HepG2 (cell line): ENCODE data around the gene ARHGAP22. TPM values are rescaled to one million over a fixed set of nuclear protein-coding genes. Genes with fewer than 3 reads are reported as not detected.

Experiments
- ATAC-seq: fragments of 200-7000 bp; cut with Tn5 transposase; 3 replicates; pipeline ENCODE4 v1.9.1; 2020; ENCODE audit warnings: mild to moderate bottlenecking, moderate library complexity
- BruUV-seq: library from RNA; stranded (reverse); fragments of 400-500 nt; replicated peaks from 2 replicates; lab custom pipeline; 2021; lab: Mats Ljungman, UMichigan
- CTCF ChIA-PET: fragments of 300-600 bp; formaldehyde crosslinking; extraction: SDS; loops from one replicate; lab custom pipeline; 2021; ENCODE audit warnings: low total read pairs, inconsistent platforms, low intra/inter-chr PET ratio; lab: Yijun Ruan, JAX
- POLR2A ChIA-PET: fragments of 350-600 bp; sonication (Branson Sonifier 250); formaldehyde crosslinking; loops from one replicate; lab custom pipeline; 2020; ENCODE audit warnings: antibody characterized with exemption, inconsistent platforms; lab: Yijun Ruan, JAX
- DNase-seq: peaks from one replicate; pipeline ENCODE4 v3.0.0-alpha.2; 2015; ENCODE audit warnings: low spot score
- FAIRE-seq: peaks from 3 replicates; lab custom pipeline; 2011; peaks lifted over from hg19 to GRCh38; lab: Jason Lieb, UNC
- H2AFZ ChIP-seq: one replicate; pipeline ENCODE4 v1.6.1; 2011; ENCODE audit warnings: low read length, inconsistent platforms
- H3K27ac ChIP-seq: fragments of 300-600 bp; 3 replicates; pipeline ENCODE4 v1.8.0; 2011; ENCODE audit warnings: mixed run types, mild to moderate bottlenecking, mixed read lengths, low read length, inconsistent platforms; ENCODE audit not compliant: insufficient read depth; ENCODE audit errors: extremely low read length
- H3K27me3 ChIP-seq, 2 experiments: fragments of 200-600 bp in 1 of 2; 2 replicates in 1 of 2; 3 replicates in 1 of 2; pipeline versions ENCODE4 v1.6.0 to v1.8.0; 2011; ENCODE audit warnings: low read length in 2 of 2, mild to moderate bottlenecking in 2 of 2, moderate library complexity in 2 of 2, inconsistent platforms in 1 of 2; ENCODE audit not compliant: insufficient read depth in 2 of 2, control insufficient read depth in 1 of 2
- H3K36me3 ChIP-seq, 2 experiments: fragments of 200-600 bp in 1 of 2; replicated peaks in 1 of 2; 2 replicates in 1 of 2; 3 replicates in 1 of 2; pipeline versions ENCODE4 v1.5.1 to v1.8.0; 2011; ENCODE audit warnings: low read length in 2 of 2, inconsistent platforms in 1 of 2; ENCODE audit not compliant: insufficient read depth in 2 of 2, control insufficient read depth in 1 of 2
- H3K4me1 ChIP-seq: 2 replicates; pipeline ENCODE4 v1.5.1; 2012; ENCODE audit warnings: low read length, inconsistent platforms; ENCODE audit not compliant: insufficient read depth
- H3K4me2 ChIP-seq: 2 replicates; pipeline ENCODE4 v1.6.0; 2011; ENCODE audit warnings: low read depth, low read length, inconsistent platforms
- H3K4me3 ChIP-seq, 3 experiments: fragments of 200-600 bp in 1 of 3; sonication (generic), shearing (Covaris generic) in 1 of 3; replicated peaks in 1 of 3; 2 replicates each; pipeline ENCODE4 v1.5.1; 2011 to 2016; ENCODE audit warnings: low read length in 3 of 3, inconsistent platforms in 2 of 3, low read depth in 2 of 3, mild to moderate bottlenecking in 2 of 3, control low read depth in 1 of 3, mixed read lengths in 1 of 3; ENCODE audit not compliant: insufficient read depth in 1 of 3
- H3K79me2 ChIP-seq: one replicate; pipeline ENCODE4 v1.6.1; 2011; ENCODE audit warnings: low read length, inconsistent platforms; ENCODE audit not compliant: insufficient read depth
- H3K9ac ChIP-seq: 2 replicates; pipeline ENCODE4 v1.6.0; 2011; ENCODE audit warnings: mild to moderate bottlenecking, low read depth, low read length, inconsistent platforms; ENCODE audit not compliant: insufficient read depth
- H3K9me3 ChIP-seq: 2 replicates; pipeline ENCODE4 v1.5.1; 2012; ENCODE audit warnings: mild to moderate bottlenecking, low read length
- H4K20me1 ChIP-seq: 2 replicates; pipeline ENCODE4 v1.6.0; 2011; ENCODE audit warnings: inconsistent platforms, mild to moderate bottlenecking, low read length, moderate library complexity; ENCODE audit not compliant: insufficient read depth
- CENPT ChIP-seq: sonication (generic); formaldehyde crosslinking; IDR thresholded peaks from 2 replicates; pipeline ENCODE4 v1.8.0; 2022; ENCODE audit warnings: low read depth, mild to moderate bottlenecking, moderate library complexity, missing genetic modification reagents
- FOSL1 ChIP-seq: sonication (generic); formaldehyde crosslinking; IDR thresholded peaks from 2 replicates; pipeline ENCODE4 v1.9.0; 2021; ENCODE audit warnings: missing genetic modification reagents, borderline replicate concordance
- IRF2 ChIP-seq: IDR thresholded peaks from 2 replicates; pipeline ENCODE4 v1.6.1; 2018; ENCODE audit warnings: missing genetic modification reagents, missing compliant biosample characterization
- KDM6A ChIP-seq: IDR thresholded peaks from 2 replicates; pipeline ENCODE4 v1.6.1; 2016; ENCODE audit warnings: low read depth
- NBN ChIP-seq: fragments of 450-650 bp; conservative IDR thresholded peaks from 2 replicates; pipeline ENCODE4 v1.6.1; 2017
- NR2F6 ChIP-seq, 2 experiments: IDR thresholded peaks; 2 replicates each; pipeline ENCODE4 v1.6.1; 2016; ENCODE audit warnings: antibody characterized with exemption in 1 of 2, mild to moderate bottlenecking in 1 of 2
- SALL1 ChIP-seq: sonication (generic); formaldehyde crosslinking; IDR thresholded peaks from 2 replicates; pipeline ENCODE4 v1.8.0; 2022; ENCODE audit warnings: mild to moderate bottlenecking, missing genetic modification reagents
- SMAD3 ChIP-seq: sonication (generic); formaldehyde crosslinking; IDR thresholded peaks from 2 replicates; pipeline ENCODE4 v1.4.0; 2020; ENCODE audit warnings: missing genetic modification reagents
- THAP11 ChIP-seq: IDR thresholded peaks from 2 replicates; pipeline ENCODE4 v1.6.1; 2016; ENCODE audit warnings: missing biosample characterization, missing genetic modification reagents
- ZNF136 ChIP-seq: sonication (generic); formaldehyde crosslinking; IDR thresholded peaks from 2 replicates; pipeline ENCODE4 v1.8.1; 2022; ENCODE audit warnings: low read depth, mild to moderate bottlenecking, moderate library complexity, missing genetic modification reagents
- ZNF280B ChIP-seq: sonication (generic); formaldehyde crosslinking; IDR thresholded peaks from 2 replicates; pipeline ENCODE4 v1.5.0; 2020; ENCODE audit warnings: missing genetic modification reagents, mild to moderate bottlenecking, borderline replicate concordance
- ZNF367 ChIP-seq: sonication (generic); formaldehyde crosslinking; IDR thresholded peaks from 2 replicates; pipeline ENCODE4 v1.4.0; 2020; ENCODE audit warnings: missing genetic modification reagents, borderline replicate concordance
- ZNF441 ChIP-seq: sonication (generic); formaldehyde crosslinking; IDR thresholded peaks from 2 replicates; pipeline ENCODE4 v1.7.0; 2021; ENCODE audit warnings: missing genetic modification reagents, borderline replicate concordance
- WGBS: methylation state at CpG from one replicate; pipeline ENCODE4 v1.1.6; 2017; ENCODE audit warnings: low lambda C conversion rate; 5-methylcytosine and 5-hydroxymethylcytosine counted together
- in situ Hi-C: cut with HindIII; loops from 2 replicates; pipeline ENCODE4 v1.10.0; 2017; ENCODE audit warnings: low pct_unique_long_range_greater_than_20kb; ENCODE audit not compliant: extremely low pct_ligation_motif_present
- intact Hi-C: fragments of 100-400 bp; cut with micrococcal nuclease; formaldehyde crosslinking; loops from one replicate; pipeline ENCODE4 v1.10.0; 2022; ENCODE audit not compliant: unreplicated experiment
- polyA plus RNA-seq, 8 experiments: library from polyadenylated mRNA; depleted of rRNA in 3 of 8; stranded (reverse) in 7 of 8; unstranded in 1 of 8; fragments of >200 nt; fragmentation: Illumina TruSeq in 4 of 8; extraction: Trizol in 4 of 8; gene quantifications; 2 replicates each; pipeline versions ENCODE4 v1.2.1 to v1.2.3, GENCODE V29; 2011 to 2016; ENCODE audit warnings: low read depth in 4 of 8, missing spikeins in 1 of 8, mixed read lengths in 1 of 8; ENCODE audit not compliant: insufficient read depth in 1 of 8
- total RNA-seq, 5 experiments: library from RNA; depleted of rRNA; stranded (reverse); fragments of >200 nt; fragmentation: Illumina TruSeq; extraction: Trizol; gene quantifications; 2 replicates each; pipeline ENCODE4 v1.2.3, GENCODE V29; 2016; ENCODE audit warnings: low read depth in 1 of 5
- TF ChIP-seq, protein P1 (sequence below): sonication (generic); formaldehyde crosslinking; IDR thresholded peaks from 2 replicates; pipeline ENCODE4 v1.5.0; 2020; ENCODE audit warnings: missing genetic modification reagents
- TF ChIP-seq, protein P2 (sequence below): sonication (generic); formaldehyde crosslinking; IDR thresholded peaks from 2 replicates; pipeline ENCODE4 v1.8.0; 2022; ENCODE audit warnings: mild to moderate bottlenecking, missing genetic modification reagents, moderate library complexity
- TF ChIP-seq, protein P3 (sequence below): sonication (generic); formaldehyde crosslinking; IDR thresholded peaks from 2 replicates; pipeline ENCODE4 v1.5.1; 2020; ENCODE audit warnings: mild to moderate bottlenecking, missing genetic modification reagents, moderate library complexity

Gene ARHGAP22
- total and polyA plus RNA-seq, 2 of the 13 experiments (the other 11 are each of a cell fraction or from before 2014, with no cell fraction given) = 0.08 to 0.38 TPM

DNA sequence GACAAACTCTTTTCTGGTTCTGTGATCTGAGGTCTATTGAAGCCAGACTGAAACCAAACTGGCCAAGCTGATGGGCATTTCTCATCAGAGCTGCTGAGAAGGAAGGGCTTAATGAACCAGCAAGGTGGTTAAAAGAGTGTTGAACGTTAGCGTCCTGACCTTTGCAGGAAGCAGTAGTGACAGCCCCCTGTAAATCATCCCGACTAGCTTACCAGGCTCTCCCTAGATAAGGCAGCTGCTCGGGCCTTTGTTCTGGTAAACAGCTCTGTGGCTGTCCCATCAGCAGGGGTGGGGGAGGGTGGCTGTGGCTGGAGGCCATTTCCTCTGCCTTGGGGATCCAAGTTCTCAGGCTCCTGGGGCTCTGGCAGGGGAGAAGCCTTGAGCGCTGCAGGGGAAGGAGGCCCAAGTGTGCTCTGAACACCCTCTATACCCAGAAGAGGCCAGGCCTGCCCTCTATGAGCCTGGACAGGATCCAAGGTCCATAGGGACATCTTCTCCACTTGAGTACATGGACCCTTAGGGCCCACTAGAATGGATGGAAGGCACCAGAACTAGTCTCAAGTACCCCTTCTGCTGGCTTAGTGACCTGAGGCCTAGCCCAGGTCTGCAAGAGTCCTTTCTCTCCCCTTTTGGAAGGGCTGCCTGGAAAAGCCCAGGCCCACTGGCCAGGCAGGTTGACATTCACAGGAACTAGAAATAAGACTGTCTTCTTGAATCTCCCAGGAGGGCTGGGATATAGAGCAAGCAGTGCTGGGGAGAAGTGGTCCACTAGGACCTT, 134.6 kb downstream of the ARHGAP22 start:
- Histone ChIP-seq H4K20me1 (no peaks in the 10 kb centered on the region), H3K79me2 (no peaks in the 10 kb centered on the region), H3K9me3 (no peaks in the 10 kb centered on the region), H3K4me2 (peak overlapping the region; percentile 27; the same call in 1 of the 2 replicates), H2AFZ (no peak overlapping the region), H3K9ac (no peak overlapping the region), H3K4me1 (peaks cover 12% of the 10 kb centered on the region; the same call in 1 of the 2 replicates), H3K4me3 (no peak overlapping the region), H3K27me3 (0 out of 5 replicates have a peak, but pooled peaks cover 0 to 11% of the 10 kb centered on the region in 2 experiments), H3K27ac (no peak overlapping the region), H3K36me3 (no peaks in the 10 kb centered on the region)
- peak; percentile 31; the same call in 2 of the 3 replicates for ATAC-seq
- DNase-seq = no peak
- intact Hi-C loops = no loop called here
- 15% methylated on average over 4 of the region's 5 CpGs for WGBS
- ChIA-PET CTCF (no interaction called here), POLR2A (no interaction called here)
- FAIRE-seq = no peak
- in situ Hi-C loops = no loop called here
- no TSS peak for BruUV-seq
- TF ChIP-seq IRF2 (CRISPR knock-in tag) (no peak), KDM6A (CRISPR knock-in tag) (no peak), SALL1 (CRISPR knock-in tag) (no peak), SMAD3 (CRISPR knock-in tag) (no peak), ZNF136 (CRISPR knock-in tag) (no peak), CENPT (CRISPR knock-in tag) (no peak), ZNF280B (no peak), NBN (no peak), THAP11 (CRISPR knock-in tag) (no peak), ZNF367 (CRISPR knock-in tag) (no peak), NR2F6 (IDR thresholded peaks at IDR 0.05) (no peak), NR2F6 (CRISPR knock-in tag; IDR thresholded peaks at IDR 0.05) (no peak), FOSL1 (CRISPR knock-in tag) (no peak), ZNF441 (CRISPR knock-in tag) (no peak)
- TF ChIP-seq, protein P1, sequence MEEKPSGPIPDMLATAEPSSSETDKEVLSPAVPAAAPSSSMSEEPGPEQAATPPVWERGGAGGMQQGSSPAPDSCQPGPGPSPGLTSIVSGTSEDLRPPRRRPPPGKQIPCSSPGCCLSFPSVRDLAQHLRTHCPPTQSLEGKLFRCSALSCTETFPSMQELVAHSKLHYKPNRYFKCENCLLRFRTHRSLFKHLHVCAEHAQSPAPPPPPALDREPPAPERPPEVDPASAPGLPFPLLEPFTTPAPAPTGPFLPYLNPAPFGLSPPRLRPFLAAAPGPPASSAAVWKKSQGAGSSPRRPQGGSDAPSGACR (CRISPR knock-in tag) = no peak
- TF ChIP-seq, protein P2, sequence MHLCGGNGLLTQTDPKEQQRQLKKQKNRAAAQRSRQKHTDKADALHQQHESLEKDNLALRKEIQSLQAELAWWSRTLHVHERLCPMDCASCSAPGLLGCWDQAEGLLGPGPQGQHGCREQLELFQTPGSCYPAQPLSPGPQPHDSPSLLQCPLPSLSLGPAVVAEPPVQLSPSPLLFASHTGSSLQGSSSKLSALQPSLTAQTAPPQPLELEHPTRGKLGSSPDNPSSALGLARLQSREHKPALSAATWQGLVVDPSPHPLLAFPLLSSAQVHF (CRISPR knock-in tag) = no peak
- TF ChIP-seq, protein P3, sequence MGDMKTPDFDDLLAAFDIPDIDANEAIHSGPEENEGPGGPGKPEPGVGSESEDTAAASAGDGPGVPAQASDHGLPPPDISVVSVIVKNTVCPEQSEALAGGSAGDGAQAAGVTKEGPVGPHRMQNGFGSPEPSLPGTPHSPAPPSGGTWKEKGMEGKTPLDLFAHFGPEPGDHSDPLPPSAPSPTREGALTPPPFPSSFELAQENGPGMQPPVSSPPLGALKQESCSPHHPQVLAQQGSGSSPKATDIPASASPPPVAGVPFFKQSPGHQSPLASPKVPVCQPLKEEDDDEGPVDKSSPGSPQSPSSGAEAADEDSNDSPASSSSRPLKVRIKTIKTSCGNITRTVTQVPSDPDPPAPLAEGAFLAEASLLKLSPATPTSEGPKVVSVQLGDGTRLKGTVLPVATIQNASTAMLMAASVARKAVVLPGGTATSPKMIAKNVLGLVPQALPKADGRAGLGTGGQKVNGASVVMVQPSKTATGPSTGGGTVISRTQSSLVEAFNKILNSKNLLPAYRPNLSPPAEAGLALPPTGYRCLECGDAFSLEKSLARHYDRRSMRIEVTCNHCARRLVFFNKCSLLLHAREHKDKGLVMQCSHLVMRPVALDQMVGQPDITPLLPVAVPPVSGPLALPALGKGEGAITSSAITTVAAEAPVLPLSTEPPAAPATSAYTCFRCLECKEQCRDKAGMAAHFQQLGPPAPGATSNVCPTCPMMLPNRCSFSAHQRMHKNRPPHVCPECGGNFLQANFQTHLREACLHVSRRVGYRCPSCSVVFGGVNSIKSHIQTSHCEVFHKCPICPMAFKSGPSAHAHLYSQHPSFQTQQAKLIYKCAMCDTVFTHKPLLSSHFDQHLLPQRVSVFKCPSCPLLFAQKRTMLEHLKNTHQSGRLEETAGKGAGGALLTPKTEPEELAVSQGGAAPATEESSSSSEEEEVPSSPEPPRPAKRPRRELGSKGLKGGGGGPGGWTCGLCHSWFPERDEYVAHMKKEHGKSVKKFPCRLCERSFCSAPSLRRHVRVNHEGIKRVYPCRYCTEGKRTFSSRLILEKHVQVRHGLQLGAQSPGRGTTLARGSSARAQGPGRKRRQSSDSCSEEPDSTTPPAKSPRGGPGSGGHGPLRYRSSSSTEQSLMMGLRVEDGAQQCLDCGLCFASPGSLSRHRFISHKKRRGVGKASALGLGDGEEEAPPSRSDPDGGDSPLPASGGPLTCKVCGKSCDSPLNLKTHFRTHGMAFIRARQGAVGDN (CRISPR knock-in tag) = no peak
